ENCODE data around the gene KIF1C.

KIF1C gene

GRCh38 chr17:4997302-4998026 lies at the start of gene KIF1C, which contains the start of gene INCA1:
Gene KIF1C, plus strand, starts transcription at chr17:4997950. Its CDS starts 2,297 bp downstream, at chr17:5000247.
Gene INCA1, minus strand, starts transcription at chr17:4997522. Its CDS starts 3,085 bp downstream, at chr17:4994437.
- no peak for DNase-seq (ENCODE audit: low read depth)

- DNase-seq (ENCODE audit: low read depth) = no peak
Measured at GRCh38 chr17:4948166-4948930, 49.4 kb upstream of the KIF1C start, which contains the start of gene PFN1. Gene PFN1, minus strand, starts transcription at chr17:4948530. Its CDS starts 136 bp downstream, at chr17:4948394.

GRCh38 chr17:4948931-4949320 lies 48.8 kb upstream of the KIF1C start:
- no peak for DNase-seq (ENCODE audit: low read depth)

GRCh38 chr17:4949321-4950074 lies 48.3 kb upstream of the KIF1C start:
- DNase-seq (ENCODE audit: low read depth) = no peak

GRCh38 chr17:4950075-4950745 lies 47.5 kb upstream of the KIF1C start:
- no peak for DNase-seq (ENCODE audit: low read depth)

GRCh38 chr17:4950746-4951204 lies 47.0 kb upstream of the KIF1C start, which contains the start of gene ENO3:
Gene ENO3, plus strand, starts transcription at chr17:4951119. Its CDS starts 711 bp downstream, at chr17:4951830.
- DNase-seq (ENCODE audit: low read depth) = no peak

GRCh38 chr17:4951486-4951885 lies 46.3 kb upstream of the KIF1C start:
- no peak for DNase-seq (ENCODE audit: low read depth)

GRCh38 chr17:4953451-4953961 lies 44.2 kb upstream of the KIF1C start:
- DNase-seq (ENCODE audit: low read depth) = no peak

GRCh38 chr17:4955091-4955490 lies 42.7 kb upstream of the KIF1C start:
- DNase-seq (ENCODE audit: low read depth) = no peak

GRCh38 chr17:4956493-4957061 lies 41.2 kb upstream of the KIF1C start:
- no peak for DNase-seq (ENCODE audit: low read depth)

GRCh38 chr17:4958102-4958501 lies 39.6 kb upstream of the KIF1C start:
- DNase-seq (ENCODE audit: low read depth) = no peak

- no peak for DNase-seq (ENCODE audit: low read depth)
Measured at GRCh38 chr17:4959261-4959965, 38.3 kb upstream of the KIF1C start.

GRCh38 chr17:4960279-4960922 lies 37.3 kb upstream of the KIF1C start:
- no peak for DNase-seq (ENCODE audit: low read depth)

GRCh38 chr17:4965311-4965986 lies 32.3 kb upstream of the KIF1C start:
- no peak for DNase-seq (ENCODE audit: low read depth)

- peak; percentile 99 for DNase-seq (ENCODE audit: low read depth)
Measured at GRCh38 chr17:4966844-4967538, 30.8 kb upstream of the KIF1C start.

GRCh38 chr17:4967539-4968485 lies 29.9 kb upstream of the KIF1C start, which contains the start of gene SPAG7:
Gene SPAG7, minus strand, starts transcription at chr17:4967817. Its CDS starts 13 bp downstream, at chr17:4967804.
- peak; percentile 89 for DNase-seq (ENCODE audit: low read depth)

- no peak for DNase-seq (ENCODE audit: low read depth)
Measured at GRCh38 chr17:4968486-4969046, 29.2 kb upstream of the KIF1C start.

Data from non-pigmented ciliary epithelial cell (primary cell).